IMR-90 (cell line): ENCODE results near the gene TPP2. TPM values are rescaled to one million over a fixed set of nuclear protein-coding genes. Genes with fewer than 3 reads are reported as not detected.

Source experiments
- ATAC-seq: fragments of 200-7000 bp; cut with Tn5 transposase; 2 replicates; pipeline ENCODE4 v1.9.1; 2020; ENCODE audit warnings: low read depth, mild to moderate bottlenecking, moderate library complexity
- BruUV-seq: library from RNA; stranded (reverse); fragments of 400-500 nt; replicated peaks from 2 replicates; lab custom pipeline; 2021; lab: Mats Ljungman, UMichigan
- CTCF ChIA-PET: fragments of 300-600 bp; formaldehyde crosslinking; extraction: SDS; loops from one replicate; lab custom pipeline; 2021; ENCODE audit warnings: antibody characterized with exemption; lab: Yijun Ruan, JAX
- POLR2A ChIA-PET: fragments of 300-600 bp; sonication (Branson Sonifier 250); formaldehyde crosslinking; loops from one replicate; lab custom pipeline; 2022; ENCODE audit warnings: antibody characterized with exemption; ENCODE audit not compliant: unreplicated experiment; lab: Charles Lee
- DNase-seq: peaks from one replicate; pipeline ENCODE4 v3.0.0; 2013
- H2AFZ ChIP-seq: replicated peaks from 2 replicates; pipeline ENCODE3; 2013; ENCODE audit warnings: low read length, mild to moderate bottlenecking; ENCODE audit not compliant: poor library complexity
- H2AK5ac ChIP-seq: 2 replicates; pipeline ENCODE4 v1.6.1; 2013; ENCODE audit warnings: low read depth, low read length, inconsistent platforms
- H2AK9ac ChIP-seq: replicated peaks from 2 replicates; pipeline ENCODE3; 2013; ENCODE audit warnings: mild to moderate bottlenecking, low read depth, low read length, moderate library complexity; ENCODE audit not compliant: poor library complexity
- H2BK120ac ChIP-seq: 2 replicates; pipeline ENCODE4 v1.6.1; 2013; ENCODE audit warnings: low read depth, low read length, inconsistent platforms
- H2BK15ac ChIP-seq: 3 replicates; pipeline ENCODE4 v1.6.1; 2013; ENCODE audit warnings: low read depth, low read length, inconsistent platforms
- H2BK20ac ChIP-seq: 2 replicates; pipeline ENCODE4 v1.6.1; 2013; ENCODE audit warnings: low read depth, mild to moderate bottlenecking, inconsistent platforms, low read length, moderate library complexity
- H2BK5ac ChIP-seq: 2 replicates; pipeline ENCODE4 v1.6.1; 2013; ENCODE audit warnings: mild to moderate bottlenecking, low read depth, low read length, inconsistent platforms; ENCODE audit not compliant: poor library complexity, severe bottlenecking
- H3K14ac ChIP-seq: replicated peaks from 2 replicates; pipeline ENCODE4 v1.6.1; 2013; ENCODE audit warnings: low read depth, low read length, inconsistent platforms
- H3K18ac ChIP-seq: 2 replicates; pipeline ENCODE4 v1.6.1; 2013; ENCODE audit warnings: low read depth, low read length, control low read depth
- H3K23ac ChIP-seq: 2 replicates; pipeline ENCODE4 v1.6.1; 2013; ENCODE audit warnings: low read depth, low read length, inconsistent platforms
- H3K27ac ChIP-seq: 2 replicates; pipeline ENCODE4 v1.5.1; 2013; ENCODE audit warnings: mild to moderate bottlenecking, control low read depth, low read length; ENCODE audit not compliant: insufficient read depth
- H3K27me3 ChIP-seq: 2 replicates; pipeline ENCODE4 v1.6.1; 2013; ENCODE audit warnings: low read length; ENCODE audit not compliant: control insufficient read depth, insufficient read depth
- H3K36me3 ChIP-seq: 2 replicates; pipeline ENCODE4 v1.6.1; 2013; ENCODE audit warnings: low read length, mixed read lengths; ENCODE audit not compliant: control insufficient read depth, insufficient read depth
- H3K4ac ChIP-seq: 2 replicates; pipeline ENCODE4 v1.6.1; 2013; ENCODE audit warnings: low read depth, low read length, inconsistent platforms
- H3K4me1 ChIP-seq: 2 replicates; pipeline ENCODE4 v1.6.1; 2013; ENCODE audit warnings: low read length, mixed read lengths; ENCODE audit not compliant: control insufficient read depth, insufficient read depth
- H3K4me2 ChIP-seq: 2 replicates; pipeline ENCODE4 v1.6.1; 2013; ENCODE audit warnings: low read depth, mild to moderate bottlenecking, control low read depth, low read length, moderate library complexity
- H3K4me3 ChIP-seq: 2 replicates; pipeline ENCODE4 v1.5.1; 2013; ENCODE audit warnings: low read depth, mild to moderate bottlenecking, control low read depth, low read length, moderate library complexity; ENCODE audit not compliant: insufficient read depth
- H3K56ac ChIP-seq: 2 replicates; pipeline ENCODE4 v1.6.1; 2013; ENCODE audit warnings: low read length, inconsistent platforms; ENCODE audit not compliant: insufficient read depth; ENCODE audit errors: extremely low read depth
- H3K79me1 ChIP-seq, 2 experiments: 2 replicates each; pipeline ENCODE4 v1.6.1; 2013; ENCODE audit warnings: low read length in 2 of 2, inconsistent platforms in 1 of 2, low read depth in 1 of 2
- H3K9ac ChIP-seq: 2 replicates; pipeline ENCODE4 v1.6.1; 2013; ENCODE audit warnings: low read depth, low read length, control low read depth
- H3K9me1 ChIP-seq: 2 replicates; pipeline ENCODE4 v1.6.1; 2013; ENCODE audit warnings: low read length, inconsistent platforms; ENCODE audit not compliant: insufficient read depth
- H3K9me3 ChIP-seq: 2 replicates; pipeline ENCODE4 v1.6.1; 2013; ENCODE audit warnings: low read length; ENCODE audit not compliant: control insufficient read depth, insufficient read depth
- H4K20me1 ChIP-seq: 2 replicates; pipeline ENCODE4 v1.6.1; 2013; ENCODE audit warnings: low read length, inconsistent platforms; ENCODE audit not compliant: insufficient read depth
- H4K5ac ChIP-seq: 2 replicates; pipeline ENCODE4 v1.6.1; 2013; ENCODE audit warnings: mild to moderate bottlenecking, low read depth, low read length, control low read depth
- H4K8ac ChIP-seq, 2 experiments: 2 replicates each; pipeline ENCODE4 v1.6.1; 2013; ENCODE audit warnings: low read depth in 2 of 2, low read length in 2 of 2, control low read depth in 1 of 2, inconsistent platforms in 1 of 2
- H4K91ac ChIP-seq: 2 replicates; pipeline ENCODE4 v1.6.1; 2013; ENCODE audit warnings: low read depth, low read length, inconsistent platforms; ENCODE audit not compliant: insufficient read depth
- CEBPB ChIP-seq: IDR thresholded peaks from 2 replicates; pipeline ENCODE4 v1.6.1; 2012; ENCODE audit warnings: low read depth, low read length, improper control_type of control experiment
- ELK1 ChIP-seq: fragments of 150-350 bp; IDR thresholded peaks from 2 replicates; pipeline ENCODE4 v1.6.1; 2016; ENCODE audit warnings: low read depth, mild to moderate bottlenecking, low read length, moderate library complexity, borderline replicate concordance
- NFE2L2 ChIP-seq: fragments of 150-350 bp; IDR thresholded peaks from 2 replicates; pipeline ENCODE4 v1.6.1; 2016; ENCODE audit warnings: low read depth, mild to moderate bottlenecking, low read length
- POLR2A ChIP-seq: IDR thresholded peaks from 2 replicates; pipeline ENCODE4 v1.6.1; 2012; ENCODE audit warnings: mild to moderate bottlenecking, low read depth, low read length
- RAD21 ChIP-seq: IDR thresholded peaks from 2 replicates; pipeline ENCODE4 v1.6.1; 2012; ENCODE audit warnings: low read length, improper control_type of control experiment
- SMC3 ChIP-seq: fragments of 150-350 bp; IDR thresholded peaks from 2 replicates; pipeline ENCODE4 v1.6.1; 2016; ENCODE audit warnings: low read depth, mild to moderate bottlenecking, antibody characterized with exemption, low read length, moderate library complexity
- USF2 ChIP-seq: fragments of 150-350 bp; IDR thresholded peaks from 2 replicates; pipeline ENCODE4 v1.6.1; 2017; ENCODE audit warnings: mild to moderate bottlenecking, antibody characterized with exemption, low read length, low read depth
- WGBS, 2 experiments: methylation state at CpG; one replicate each; pipeline versions ENCODE4 v1.1.5 to v1.1.7; 2013; ENCODE audit warnings: missing lambda C conversion rate in 2 of 2; ENCODE audit not compliant: insufficient read length in 1 of 2; ENCODE audit errors: extremely low coverage in 2 of 2; 5-methylcytosine and 5-hydroxymethylcytosine counted together
- dilution Hi-C: fragments of 300-500 bp; cut with HindIII; formaldehyde crosslinking; loops from one replicate; pipeline ENCODE4 v1.14.3; 2018; ENCODE audit warnings: low sequenced_read_pairs; ENCODE audit not compliant: unreplicated experiment
- in situ Hi-C: fragments of 300-500 bp; cut with MboI; formaldehyde crosslinking; loops from 3 replicates; pipeline ENCODE4 v1.14.3; 2019; ENCODE audit warnings: low sequenced_read_pairs, inconsistent platforms, mixed read lengths
- intact Hi-C: fragments of 100-400 bp; cut with micrococcal nuclease; formaldehyde crosslinking; loops from 2 replicates; pipeline ENCODE4 v1.10.0; 2022
- polyA plus RNA-seq, 3 experiments: library from polyadenylated mRNA; depleted of rRNA; stranded (reverse); fragments of >200 nt; gene quantifications; 2 replicates each; pipeline ENCODE4 v1.2.3, GENCODE V29; 2012; ENCODE audit warnings: low replicate concordance in 1 of 3
- total RNA-seq: library from RNA; depleted of rRNA; stranded (reverse); fragments of >200 nt; gene quantifications from 2 replicates; pipeline ENCODE4 v1.2.3, GENCODE V29; 2012

TPP2 gene
- total and polyA plus RNA-seq, 2 of the 4 experiments (the other 2 are of a cell fraction): 27.6 to 52.9 TPM

- no peak overlapping the region for H3K23ac ChIP-seq
- intact Hi-C loops: no loop called here
- no peak overlapping the region for H2AFZ ChIP-seq
- no peak overlapping the region for H2BK20ac ChIP-seq
- H2AK9ac ChIP-seq: no peak overlapping the region
- ChIA-PET CTCF (no interaction called here), POLR2A (no interaction called here)
- no peaks in the 10 kb centered on the region for H3K79me1 ChIP-seq
- BruUV-seq: no TSS peak
- H2AK5ac ChIP-seq: no peak overlapping the region
- no peak overlapping the region for H3K9ac ChIP-seq
- no peak overlapping the region for H4K91ac ChIP-seq
- no peak overlapping the region for H4K5ac ChIP-seq
- no peaks in the 10 kb centered on the region for H3K4me1 ChIP-seq
- no peak overlapping the region for H4K8ac ChIP-seq
- WGBS, 2 experiments: 36% methylated on average over 5 of the region's 13 CpGs; no CpG with 5 or more reads in 1 of the 2 experiments
- no peaks in the 10 kb centered on the region for H3K9me1 ChIP-seq
- H2BK120ac ChIP-seq: no peak overlapping the region
- no peaks in the 10 kb centered on the region for H3K9me3 ChIP-seq
- no peak overlapping the region for H3K4me2 ChIP-seq
- H3K18ac ChIP-seq: no peak overlapping the region
- in situ Hi-C loops: no loop called here
- no peak overlapping the region for H2BK15ac ChIP-seq
- DNase-seq (no peak), ATAC-seq (no peak)
- no peaks in the 10 kb centered on the region for H3K36me3 ChIP-seq
- H4K20me1 ChIP-seq: no peaks in the 10 kb centered on the region
- no peak overlapping the region for H3K56ac ChIP-seq
- dilution Hi-C loops: no loop called here
- TF ChIP-seq POLR2A: no peak
- TF ChIP-seq RAD21: no peak
- TF ChIP-seq CEBPB: no peak
- TF ChIP-seq NFE2L2: no peak
- no peak for TF ChIP-seq SMC3
- TF ChIP-seq ELK1: no peak
- TF ChIP-seq USF2: no peak
- H3K4ac ChIP-seq: no peak overlapping the region
- H3K27ac ChIP-seq: no peak overlapping the region
- H3K4me3 ChIP-seq: no peak overlapping the region
- no peak overlapping the region for H3K14ac ChIP-seq
- H2BK5ac ChIP-seq: no peak overlapping the region
- peaks cover 31% of the 10 kb centered on the region for H3K27me3 ChIP-seq
Measured at GRCh38 chr13:102688306-102688973, 91.7 kb downstream of the TPP2 start.
